ENCODE results near the gene NHSL2.

DNA sequence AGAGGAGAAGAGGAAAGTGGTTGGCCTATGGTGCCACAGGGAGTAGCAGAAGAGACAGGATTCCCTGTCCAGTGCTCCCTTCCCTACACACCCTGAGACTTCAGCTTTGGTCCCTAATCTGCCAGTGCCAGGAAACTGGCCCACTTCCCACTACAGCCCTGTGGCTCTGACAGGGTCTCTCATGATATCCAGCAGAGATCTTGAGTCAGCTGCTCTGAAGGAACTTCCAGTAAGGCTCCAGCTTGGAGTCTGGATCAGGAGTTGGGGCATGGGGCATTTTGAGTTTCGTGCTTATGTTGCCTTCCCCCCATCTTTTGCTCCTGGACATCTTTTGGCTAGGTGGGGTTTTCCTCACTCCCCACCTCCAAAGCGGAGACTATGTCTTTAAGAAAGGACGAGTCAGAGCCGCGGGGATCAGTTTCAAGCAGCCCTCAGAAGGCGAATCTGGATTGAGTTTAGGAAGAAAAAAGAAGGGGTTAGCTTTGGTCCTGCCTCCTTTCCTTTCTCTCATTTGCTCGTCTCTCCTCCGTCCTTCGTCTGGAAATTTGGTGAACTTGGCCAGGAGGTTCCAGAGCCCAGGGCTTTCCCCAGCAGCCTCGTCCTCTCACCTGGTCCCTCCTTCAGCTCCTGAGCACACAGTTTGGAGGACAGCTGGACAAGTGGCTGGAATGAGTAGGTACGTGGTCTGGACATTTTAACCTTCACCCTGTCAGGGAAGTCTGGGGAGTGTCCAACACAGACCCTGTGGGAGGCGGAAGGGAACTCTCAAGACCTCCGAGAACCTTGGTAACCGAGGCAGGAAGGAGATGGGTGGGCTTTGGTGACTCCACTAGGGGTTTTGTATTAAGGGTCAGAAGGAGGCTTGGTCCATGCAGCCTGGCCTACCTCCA, 116.6 kb downstream of the NHSL2 start:
- TF ChIP-seq POLR2AphosphoS5 (IDR thresholded peaks at IDR 0.05): no peak
- TF ChIP-seq, protein P1, sequence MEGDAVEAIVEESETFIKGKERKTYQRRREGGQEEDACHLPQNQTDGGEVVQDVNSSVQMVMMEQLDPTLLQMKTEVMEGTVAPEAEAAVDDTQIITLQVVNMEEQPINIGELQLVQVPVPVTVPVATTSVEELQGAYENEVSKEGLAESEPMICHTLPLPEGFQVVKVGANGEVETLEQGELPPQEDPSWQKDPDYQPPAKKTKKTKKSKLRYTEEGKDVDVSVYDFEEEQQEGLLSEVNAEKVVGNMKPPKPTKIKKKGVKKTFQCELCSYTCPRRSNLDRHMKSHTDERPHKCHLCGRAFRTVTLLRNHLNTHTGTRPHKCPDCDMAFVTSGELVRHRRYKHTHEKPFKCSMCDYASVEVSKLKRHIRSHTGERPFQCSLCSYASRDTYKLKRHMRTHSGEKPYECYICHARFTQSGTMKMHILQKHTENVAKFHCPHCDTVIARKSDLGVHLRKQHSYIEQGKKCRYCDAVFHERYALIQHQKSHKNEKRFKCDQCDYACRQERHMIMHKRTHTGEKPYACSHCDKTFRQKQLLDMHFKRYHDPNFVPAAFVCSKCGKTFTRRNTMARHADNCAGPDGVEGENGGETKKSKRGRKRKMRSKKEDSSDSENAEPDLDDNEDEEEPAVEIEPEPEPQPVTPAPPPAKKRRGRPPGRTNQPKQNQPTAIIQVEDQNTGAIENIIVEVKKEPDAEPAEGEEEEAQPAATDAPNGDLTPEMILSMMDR (IDR thresholded peaks at IDR 0.05): no peak
- TF ChIP-seq POLR2A (IDR thresholded peaks at IDR 0.05): no peak
